Hepatic stellate cell (primary cell): ENCODE data around the gene RPH3AL.
"Not testable (repeated sequence)": the region's sequence is repeated elsewhere in the genome, so short reads cannot be mapped to it uniquely, and the experiment has no call there.

Experiments
- DNase-seq: peaks from one replicate; pipeline ENCODE4 v3.0.0; 2011; ENCODE audit warnings: low spot score

The RPH3AL gene

DNA sequence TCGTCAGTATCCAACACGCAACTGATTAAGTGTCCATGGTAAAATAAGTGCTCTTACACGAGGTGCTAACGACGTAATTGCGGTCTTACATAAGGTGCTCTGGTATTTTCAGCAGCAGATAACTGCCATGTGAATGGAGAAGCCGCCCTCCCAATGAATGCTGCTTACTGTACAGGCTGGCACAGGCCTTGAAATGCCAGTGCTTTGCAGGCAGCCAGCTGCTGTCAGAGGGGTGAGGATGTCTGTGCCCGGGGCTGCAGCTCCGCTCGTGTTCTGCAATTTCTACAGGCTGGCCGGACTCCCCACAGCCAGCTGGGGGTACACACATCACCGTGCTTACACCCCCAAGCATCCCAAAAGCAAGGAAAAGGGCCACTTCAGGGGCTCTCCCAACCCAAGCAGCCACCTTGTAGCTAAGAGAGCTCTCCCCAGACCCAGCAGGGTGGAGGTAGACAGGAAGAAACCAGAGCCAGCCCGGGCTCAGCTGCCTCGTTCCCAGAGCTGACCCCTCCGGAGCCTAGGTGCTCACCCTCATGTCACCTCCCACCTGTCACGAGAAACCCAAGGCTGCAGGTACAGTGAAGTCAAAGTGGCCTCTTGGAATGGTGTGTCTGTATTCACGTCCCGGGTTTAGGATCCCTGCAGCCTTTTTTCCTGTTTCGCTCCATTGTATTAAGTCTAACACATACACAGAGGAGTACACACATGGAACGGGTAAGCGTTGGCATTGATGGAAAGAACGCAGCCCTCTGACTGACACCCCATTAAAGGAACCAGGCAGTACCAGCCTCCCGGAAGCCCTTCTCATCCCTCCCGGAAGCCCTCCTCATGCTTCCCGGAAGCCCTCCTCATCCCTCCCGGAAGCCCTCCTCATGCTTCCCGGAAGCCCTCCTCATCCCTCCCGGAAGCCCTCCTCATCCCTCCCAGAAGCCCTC is 27.2 kb upstream of the RPH3AL start:
- no peak for DNase-seq

DNA sequence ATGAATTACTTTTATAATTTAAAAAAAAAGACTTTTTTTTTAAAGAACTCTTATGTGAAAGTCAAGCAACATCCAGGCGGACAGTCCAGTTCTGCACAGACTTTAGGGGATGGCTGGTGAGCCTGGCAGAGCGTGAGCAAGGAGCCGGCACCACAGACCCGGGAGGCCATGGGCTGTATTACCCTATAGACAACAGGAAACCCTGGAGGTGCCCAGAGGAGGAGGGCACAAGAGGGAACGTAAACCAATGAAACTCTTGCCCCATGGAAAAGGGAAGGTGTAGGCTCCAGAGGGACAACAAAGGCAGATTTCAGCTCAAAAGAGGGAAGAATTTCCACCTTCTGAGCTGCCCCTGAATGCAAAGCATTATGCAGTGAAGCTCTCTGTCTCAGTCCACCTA is 25.5 kb upstream of the RPH3AL start:
- no peak for DNase-seq

- DNase-seq, result no peak
Measured at GRCh38 chr17:376936-377863, 24.6 kb upstream of the RPH3AL start.

- DNase-seq, result no peak
Measured at GRCh38 chr17:373613-374230, 21.1 kb upstream of the RPH3AL start.

DNA sequence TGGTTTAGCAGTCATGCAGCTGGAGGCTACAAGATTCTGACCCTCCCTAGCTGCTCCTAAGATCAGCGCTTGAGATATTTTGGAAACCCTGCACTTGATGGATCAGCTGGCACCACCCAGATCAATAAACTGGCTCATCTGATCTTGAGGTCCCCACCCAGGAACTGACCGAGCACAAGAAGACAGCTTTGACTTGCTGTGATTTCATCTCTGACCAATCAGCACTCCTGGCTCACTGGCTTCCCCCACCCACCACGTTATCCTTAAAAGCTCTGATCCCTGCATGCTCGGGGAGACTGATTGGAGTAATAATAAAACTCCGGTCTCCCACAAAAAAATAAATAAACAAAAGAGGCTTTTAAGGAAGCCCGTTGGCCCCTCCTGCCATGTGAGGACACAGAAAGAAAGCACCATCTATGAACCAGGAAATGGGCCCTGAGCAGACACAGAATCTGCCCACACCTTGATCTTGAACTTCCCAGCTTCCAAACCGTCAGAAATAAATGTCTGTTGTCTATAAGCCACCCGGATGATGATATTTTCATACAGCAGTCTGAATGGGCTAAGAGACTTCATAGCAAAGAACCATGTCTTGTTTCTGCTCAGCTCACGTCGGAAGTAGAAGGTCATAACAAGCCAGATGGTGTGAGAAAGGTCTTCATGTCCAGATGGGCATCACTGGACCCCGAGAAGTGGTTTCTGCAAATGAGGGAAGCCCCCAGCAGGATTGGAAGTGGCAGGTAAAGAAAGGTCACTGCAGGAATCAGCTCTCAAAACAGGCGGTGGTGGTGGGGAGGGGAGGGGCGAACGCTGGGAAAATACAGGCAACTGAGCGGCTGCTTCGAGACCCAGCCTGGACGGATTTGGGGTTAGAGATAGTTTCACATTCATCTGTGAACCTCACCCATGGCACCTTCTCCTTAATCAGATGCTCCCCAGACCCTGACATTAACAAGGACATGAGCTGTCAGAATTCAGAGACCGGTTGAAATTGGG is 19.8 kb upstream of the RPH3AL start:
- no peak for DNase-seq

DNA sequence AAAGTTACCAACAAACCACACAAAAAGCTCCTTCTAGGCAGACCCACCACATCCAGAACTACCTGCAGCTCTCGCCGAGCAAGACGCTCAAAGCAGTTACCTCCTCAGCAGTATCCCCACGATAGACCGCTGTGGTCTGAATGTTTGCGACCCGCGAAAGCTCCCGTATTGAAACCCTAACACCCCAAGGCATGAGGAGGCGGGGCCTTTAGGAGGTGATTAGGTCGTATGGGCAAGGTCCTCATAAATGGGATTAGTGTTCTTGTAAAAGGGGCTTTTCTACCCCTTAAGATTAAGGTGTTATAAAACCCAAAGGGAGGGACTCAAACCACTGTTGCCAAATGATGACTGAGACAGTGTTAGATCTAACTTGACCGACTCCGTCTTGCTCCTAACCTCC is 19.0 kb upstream of the RPH3AL start:
- no peak for DNase-seq

DNA sequence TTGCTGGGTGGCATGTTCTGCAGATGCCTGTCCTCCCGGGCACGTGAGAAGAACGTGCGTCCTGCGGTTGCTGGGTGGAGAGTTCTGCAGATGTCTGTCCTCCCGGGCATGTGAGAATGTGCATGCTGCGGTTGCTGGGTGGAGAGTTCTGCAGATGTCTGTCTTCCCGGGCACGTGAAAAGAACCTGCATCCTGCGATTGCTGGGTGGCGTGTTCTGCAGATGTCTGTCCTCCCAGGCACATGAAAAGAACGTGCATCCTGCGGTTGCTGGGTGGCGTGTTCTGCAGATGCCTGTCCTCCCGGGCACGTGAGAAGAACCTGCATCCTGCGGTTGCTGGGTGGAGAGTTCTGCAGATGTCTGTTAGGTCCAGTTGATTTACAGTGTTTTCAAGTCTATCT is 15.0 kb upstream of the RPH3AL start:
- DNase-seq, result not testable (repeated sequence)

GRCh38 chr17:366657-367615 is 14.3 kb upstream of the RPH3AL start:
- not testable (repeated sequence) for DNase-seq

- DNase-seq, result no peak
Measured at GRCh38 chr17:364766-365165, 12.2 kb upstream of the RPH3AL start.

DNA sequence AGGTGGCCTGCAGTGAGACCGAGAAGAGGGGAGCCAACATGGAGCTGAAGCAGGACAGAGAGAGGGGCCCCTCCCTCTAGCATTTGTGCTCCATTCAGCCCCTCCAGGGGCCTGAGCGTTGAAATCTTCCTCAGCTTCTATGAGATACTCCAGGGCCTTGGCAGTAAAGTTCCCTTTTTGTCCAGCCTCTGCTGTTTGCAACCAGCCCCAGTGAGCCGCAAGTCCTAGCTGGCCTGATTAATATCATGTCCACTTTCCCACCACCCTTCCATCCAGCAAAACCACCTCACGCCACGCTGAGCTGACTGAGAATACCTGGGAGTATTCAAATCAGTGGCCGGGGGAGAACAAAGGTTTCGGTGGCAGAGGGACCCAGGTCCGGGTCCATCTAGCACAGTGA is 11.7 kb upstream of the RPH3AL start:
- DNase-seq, result no peak

GRCh38 chr17:362721-363120 is 10.1 kb upstream of the RPH3AL start:
- no peak for DNase-seq

DNA sequence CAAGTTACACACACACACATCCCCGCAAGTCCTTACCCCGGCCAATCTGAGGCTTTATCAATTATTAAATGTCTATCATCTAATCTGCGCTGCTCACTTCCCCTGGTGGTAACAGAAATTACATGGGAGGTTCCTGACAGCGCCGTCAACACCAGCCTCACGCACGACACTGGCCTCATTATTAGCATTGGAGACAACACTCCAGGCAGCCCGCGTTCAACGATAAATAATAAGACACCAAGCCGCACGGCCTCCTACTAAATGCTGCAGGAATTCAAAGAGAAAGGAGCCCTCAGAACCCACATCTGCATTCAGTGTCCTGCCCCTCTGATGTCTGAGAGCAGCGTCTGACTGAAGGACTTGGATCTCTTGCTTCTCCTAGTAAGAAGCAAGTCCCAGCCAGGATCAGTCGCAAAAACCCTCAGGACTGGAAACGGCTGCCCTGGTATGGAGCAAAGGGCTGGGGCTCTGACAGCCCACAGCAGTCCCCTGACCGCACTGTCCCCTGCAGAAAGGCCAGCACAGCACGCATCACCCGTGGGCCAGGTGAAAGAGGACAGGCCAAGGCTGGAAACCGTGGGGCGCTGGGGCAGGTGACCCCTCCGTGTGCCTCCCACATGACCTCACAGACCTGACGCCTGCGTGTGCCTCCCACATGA is 7.6 kb upstream of the RPH3AL start:
- no peak for DNase-seq

DNA sequence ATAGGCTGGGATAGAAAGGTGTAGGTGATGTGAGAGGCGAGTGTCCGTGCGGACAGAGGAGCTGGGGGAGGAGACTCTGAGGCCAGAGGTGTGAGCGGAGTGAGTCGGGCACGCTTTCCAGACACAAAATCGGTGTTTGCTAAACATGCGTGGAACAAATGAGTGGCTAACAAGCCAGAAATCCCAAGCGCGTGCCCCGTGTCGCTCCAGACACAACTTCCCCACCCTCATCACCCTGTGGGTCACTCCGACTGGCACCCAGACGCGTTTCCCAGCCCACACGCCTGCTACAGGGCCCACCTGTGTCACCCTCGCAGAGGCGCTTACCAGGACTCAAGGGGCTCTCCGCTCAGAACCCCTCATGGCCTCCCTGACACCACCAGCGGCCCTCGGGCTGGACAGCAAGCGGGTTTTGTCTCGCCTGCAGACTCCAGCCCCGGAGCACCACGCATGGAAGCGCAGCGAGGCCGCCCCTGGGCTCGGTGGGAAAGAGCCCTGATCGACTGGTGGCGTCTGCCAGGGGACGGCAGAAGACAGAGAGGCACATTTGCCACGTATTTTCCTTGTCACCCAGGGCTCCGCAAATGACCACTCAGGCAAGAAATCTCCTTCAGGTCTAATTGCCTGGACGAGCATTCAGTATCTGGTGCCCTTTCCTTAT is 6.0 kb upstream of the RPH3AL start:
- no peak for DNase-seq

DNA sequence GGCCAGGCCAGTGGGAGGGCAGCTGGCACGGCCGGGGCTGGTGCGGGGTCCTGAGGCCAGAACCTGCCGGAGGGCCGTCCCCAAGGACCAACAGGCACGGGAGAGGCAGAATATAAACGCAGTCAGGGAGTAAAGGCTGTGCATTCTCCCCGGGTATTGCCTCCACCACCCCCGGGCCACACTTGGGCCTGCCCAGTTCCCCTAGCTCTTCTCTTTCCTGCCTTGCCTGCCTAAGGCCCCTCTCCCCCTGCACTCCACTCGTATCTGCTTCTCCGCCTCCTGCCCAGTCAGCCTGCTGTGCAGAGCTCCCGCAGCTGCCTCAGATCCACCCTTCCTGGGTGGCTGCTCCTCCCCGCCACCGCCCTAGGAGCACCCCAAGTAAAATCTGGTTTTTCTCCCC is 5.0 kb upstream of the RPH3AL start:
- no peak for DNase-seq

GRCh38 chr17:356671-357434 is 4.2 kb upstream of the RPH3AL start:
- no peak for DNase-seq

GRCh38 chr17:354651-355556 is 2.3 kb upstream of the RPH3AL start:
- no peak for DNase-seq

- no peak for DNase-seq
Measured at GRCh38 chr17:353838-354234, 1.2 kb upstream of the RPH3AL start.
